ENCODE data around the gene VPS26A.

DNA sequence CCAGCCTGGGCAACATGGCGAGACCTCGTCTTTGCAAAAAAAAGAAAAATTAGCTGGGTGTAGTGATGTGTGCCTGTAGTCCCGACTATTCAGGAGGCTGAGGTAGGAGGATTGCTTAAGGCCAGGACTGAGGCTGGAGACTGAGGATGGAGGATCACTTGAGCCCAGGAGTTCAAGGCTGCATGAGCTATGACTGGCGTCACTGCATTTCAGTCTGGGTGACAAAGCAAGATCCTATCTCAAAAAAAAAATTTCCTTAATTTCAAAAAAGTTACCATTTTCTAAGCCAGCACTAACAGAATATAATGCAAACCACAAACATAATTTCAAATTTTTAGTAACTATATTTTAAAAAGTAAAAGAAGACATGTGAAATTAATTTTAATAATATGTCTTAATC lies 49.4 kb upstream of the VPS26A start:
- no peak for TF ChIP-seq EZH2 (IDR thresholded peaks at IDR 0.05; ENCODE audit: borderline replicate concordance, low read length)
- TF ChIP-seq, protein P1, sequence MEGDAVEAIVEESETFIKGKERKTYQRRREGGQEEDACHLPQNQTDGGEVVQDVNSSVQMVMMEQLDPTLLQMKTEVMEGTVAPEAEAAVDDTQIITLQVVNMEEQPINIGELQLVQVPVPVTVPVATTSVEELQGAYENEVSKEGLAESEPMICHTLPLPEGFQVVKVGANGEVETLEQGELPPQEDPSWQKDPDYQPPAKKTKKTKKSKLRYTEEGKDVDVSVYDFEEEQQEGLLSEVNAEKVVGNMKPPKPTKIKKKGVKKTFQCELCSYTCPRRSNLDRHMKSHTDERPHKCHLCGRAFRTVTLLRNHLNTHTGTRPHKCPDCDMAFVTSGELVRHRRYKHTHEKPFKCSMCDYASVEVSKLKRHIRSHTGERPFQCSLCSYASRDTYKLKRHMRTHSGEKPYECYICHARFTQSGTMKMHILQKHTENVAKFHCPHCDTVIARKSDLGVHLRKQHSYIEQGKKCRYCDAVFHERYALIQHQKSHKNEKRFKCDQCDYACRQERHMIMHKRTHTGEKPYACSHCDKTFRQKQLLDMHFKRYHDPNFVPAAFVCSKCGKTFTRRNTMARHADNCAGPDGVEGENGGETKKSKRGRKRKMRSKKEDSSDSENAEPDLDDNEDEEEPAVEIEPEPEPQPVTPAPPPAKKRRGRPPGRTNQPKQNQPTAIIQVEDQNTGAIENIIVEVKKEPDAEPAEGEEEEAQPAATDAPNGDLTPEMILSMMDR (IDR thresholded peaks at IDR 0.05; ENCODE audit: low read length) = no peak

Measured in OCI-LY1 (cell line).